Loucy (cell line): Measurements from ENCODE around the gene ATG4B.
A peak's percentile ranks its signal among the peaks of the same experiment; 100 is the strongest.

Experiments used
- CTCF ChIP-seq: fragments of 200-600 bp; sonication (generic); conservative IDR thresholded peaks from 2 replicates; pipeline ENCODE4 v1.5.1; 2014; ENCODE audit warnings: mild to moderate bottlenecking, antibody characterized with exemption, low read length
- EZH2phosphoT487 ChIP-seq: fragments of 200-600 bp; IDR thresholded peaks from 2 replicates; pipeline ENCODE4 v1.6.1; 2018; ENCODE audit warnings: antibody characterized with exemption, mild to moderate bottlenecking, moderate library complexity, borderline replicate concordance

GRCh38 chr2:241598487-241598886 is 39.0 kb upstream of the ATG4B start:
- TF ChIP-seq CTCF (peak; percentile 49), EZH2phosphoT487 (no peak)
